HepG2 (cell line): Measurements from ENCODE around the gene RIMBP2. TPM values are rescaled to one million over a fixed set of nuclear protein-coding genes. Genes with fewer than 3 reads are reported as not detected.

Source experiments
- ATAC-seq: fragments of 200-7000 bp; cut with Tn5 transposase; 3 replicates; pipeline ENCODE4 v1.9.1; 2020; ENCODE audit warnings: mild to moderate bottlenecking, moderate library complexity
- BruUV-seq: library from RNA; stranded (reverse); fragments of 400-500 nt; replicated peaks from 2 replicates; lab custom pipeline; 2021; lab: Mats Ljungman, UMichigan
- CTCF ChIA-PET: fragments of 300-600 bp; formaldehyde crosslinking; extraction: SDS; loops from one replicate; lab custom pipeline; 2021; ENCODE audit warnings: low total read pairs, inconsistent platforms, low intra/inter-chr PET ratio; lab: Yijun Ruan, JAX
- POLR2A ChIA-PET: fragments of 350-600 bp; sonication (Branson Sonifier 250); formaldehyde crosslinking; loops from one replicate; lab custom pipeline; 2020; ENCODE audit warnings: antibody characterized with exemption, inconsistent platforms; lab: Yijun Ruan, JAX
- DNase-seq: peaks from one replicate; pipeline ENCODE4 v3.0.0-alpha.2; 2015; ENCODE audit warnings: low spot score
- FAIRE-seq: peaks from 3 replicates; lab custom pipeline; 2011; peaks lifted over from hg19 to GRCh38; lab: Jason Lieb, UNC
- H2AFZ ChIP-seq: one replicate; pipeline ENCODE4 v1.6.1; 2011; ENCODE audit warnings: low read length, inconsistent platforms
- H3K27ac ChIP-seq: fragments of 300-600 bp; 3 replicates; pipeline ENCODE4 v1.8.0; 2011; ENCODE audit warnings: mixed run types, mild to moderate bottlenecking, mixed read lengths, low read length, inconsistent platforms; ENCODE audit not compliant: insufficient read depth; ENCODE audit errors: extremely low read length
- H3K27me3 ChIP-seq, 2 experiments: fragments of 200-600 bp in 1 of 2; 2 replicates in 1 of 2; 3 replicates in 1 of 2; pipeline versions ENCODE4 v1.6.0 to v1.8.0; 2011; ENCODE audit warnings: low read length in 2 of 2, mild to moderate bottlenecking in 2 of 2, moderate library complexity in 2 of 2, inconsistent platforms in 1 of 2; ENCODE audit not compliant: insufficient read depth in 2 of 2, control insufficient read depth in 1 of 2
- H3K36me3 ChIP-seq, 2 experiments: fragments of 200-600 bp in 1 of 2; replicated peaks in 1 of 2; 2 replicates in 1 of 2; 3 replicates in 1 of 2; pipeline versions ENCODE4 v1.5.1 to v1.8.0; 2011; ENCODE audit warnings: low read length in 2 of 2, inconsistent platforms in 1 of 2; ENCODE audit not compliant: insufficient read depth in 2 of 2, control insufficient read depth in 1 of 2
- H3K4me1 ChIP-seq: 2 replicates; pipeline ENCODE4 v1.5.1; 2012; ENCODE audit warnings: low read length, inconsistent platforms; ENCODE audit not compliant: insufficient read depth
- H3K4me2 ChIP-seq: 2 replicates; pipeline ENCODE4 v1.6.0; 2011; ENCODE audit warnings: low read depth, low read length, inconsistent platforms
- H3K4me3 ChIP-seq, 3 experiments: fragments of 200-600 bp in 1 of 3; sonication (generic), shearing (Covaris generic) in 1 of 3; replicated peaks in 1 of 3; 2 replicates each; pipeline ENCODE4 v1.5.1; 2011 to 2016; ENCODE audit warnings: low read length in 3 of 3, inconsistent platforms in 2 of 3, low read depth in 2 of 3, mild to moderate bottlenecking in 2 of 3, control low read depth in 1 of 3, mixed read lengths in 1 of 3; ENCODE audit not compliant: insufficient read depth in 1 of 3
- H3K79me2 ChIP-seq: one replicate; pipeline ENCODE4 v1.6.1; 2011; ENCODE audit warnings: low read length, inconsistent platforms; ENCODE audit not compliant: insufficient read depth
- H3K9ac ChIP-seq: 2 replicates; pipeline ENCODE4 v1.6.0; 2011; ENCODE audit warnings: mild to moderate bottlenecking, low read depth, low read length, inconsistent platforms; ENCODE audit not compliant: insufficient read depth
- H3K9me3 ChIP-seq: 2 replicates; pipeline ENCODE4 v1.5.1; 2012; ENCODE audit warnings: mild to moderate bottlenecking, low read length
- H4K20me1 ChIP-seq: 2 replicates; pipeline ENCODE4 v1.6.0; 2011; ENCODE audit warnings: inconsistent platforms, mild to moderate bottlenecking, low read length, moderate library complexity; ENCODE audit not compliant: insufficient read depth
- CBFB ChIP-seq: sonication (generic); formaldehyde crosslinking; IDR thresholded peaks from 2 replicates; pipeline ENCODE4 v1.4.0; 2020; ENCODE audit warnings: missing genetic modification reagents
- FOXA3 ChIP-seq: IDR thresholded peaks from 2 replicates; pipeline ENCODE4 v1.6.1; 2016; ENCODE audit warnings: missing genetic modification reagents, missing compliant biosample characterization
- GPN1 ChIP-seq: sonication (generic); formaldehyde crosslinking; IDR thresholded peaks from 2 replicates; pipeline ENCODE4 v1.5.1; 2020; ENCODE audit warnings: missing genetic modification reagents, borderline replicate concordance
- IRF2 ChIP-seq: IDR thresholded peaks from 2 replicates; pipeline ENCODE4 v1.6.1; 2018; ENCODE audit warnings: missing genetic modification reagents, missing compliant biosample characterization
- IRX3 ChIP-seq: sonication (generic); formaldehyde crosslinking; IDR thresholded peaks from 2 replicates; pipeline ENCODE4 v1.8.1; 2023; ENCODE audit warnings: mild to moderate bottlenecking, low read depth, missing genetic modification reagents, borderline replicate concordance
- KDM3A ChIP-seq: IDR thresholded peaks from 2 replicates; pipeline ENCODE4 v1.6.1; 2018; ENCODE audit warnings: low read depth, missing compliant biosample characterization
- NCOA5 ChIP-seq: sonication (generic); formaldehyde crosslinking; IDR thresholded peaks from 2 replicates; pipeline ENCODE4 v1.4.0; 2020; ENCODE audit warnings: missing genetic modification reagents
- NFIB ChIP-seq: sonication (generic); formaldehyde crosslinking; IDR thresholded peaks from 2 replicates; pipeline ENCODE4 v1.9.0; 2021; ENCODE audit warnings: missing genetic modification reagents, mild to moderate bottlenecking, borderline replicate concordance
- ZNF263 ChIP-seq: sonication (generic); formaldehyde crosslinking; IDR thresholded peaks from 2 replicates; pipeline ENCODE4 v1.4.0; 2020; ENCODE audit warnings: missing genetic modification reagents
- WGBS: methylation state at CpG from one replicate; pipeline ENCODE4 v1.1.6; 2017; ENCODE audit warnings: low lambda C conversion rate; 5-methylcytosine and 5-hydroxymethylcytosine counted together
- in situ Hi-C: cut with HindIII; loops from 2 replicates; pipeline ENCODE4 v1.10.0; 2017; ENCODE audit warnings: low pct_unique_long_range_greater_than_20kb; ENCODE audit not compliant: extremely low pct_ligation_motif_present
- intact Hi-C: fragments of 100-400 bp; cut with micrococcal nuclease; formaldehyde crosslinking; loops from one replicate; pipeline ENCODE4 v1.10.0; 2022; ENCODE audit not compliant: unreplicated experiment
- polyA plus RNA-seq, 8 experiments: library from polyadenylated mRNA; depleted of rRNA in 3 of 8; stranded (reverse) in 7 of 8; unstranded in 1 of 8; fragments of >200 nt; fragmentation: Illumina TruSeq in 4 of 8; extraction: Trizol in 4 of 8; gene quantifications; 2 replicates each; pipeline versions ENCODE4 v1.2.1 to v1.2.3, GENCODE V29; 2011 to 2016; ENCODE audit warnings: low read depth in 4 of 8, missing spikeins in 1 of 8, mixed read lengths in 1 of 8; ENCODE audit not compliant: insufficient read depth in 1 of 8
- total RNA-seq, 5 experiments: library from RNA; depleted of rRNA; stranded (reverse); fragments of >200 nt; fragmentation: Illumina TruSeq; extraction: Trizol; gene quantifications; 2 replicates each; pipeline ENCODE4 v1.2.3, GENCODE V29; 2016; ENCODE audit warnings: low read depth in 1 of 5
- TF ChIP-seq, protein P1 (sequence below): sonication (generic); formaldehyde crosslinking; IDR thresholded peaks from 2 replicates; pipeline ENCODE4 v1.4.0; 2020; ENCODE audit warnings: missing genetic modification reagents
- TF ChIP-seq, protein P2 (sequence below): sonication (generic); formaldehyde crosslinking; IDR thresholded peaks from 2 replicates; pipeline ENCODE4 v1.8.0; 2022; ENCODE audit warnings: low read depth, missing genetic modification reagents
- TF ChIP-seq, protein P3 (sequence below): sonication (generic); formaldehyde crosslinking; IDR thresholded peaks from 2 replicates; pipeline ENCODE4 v1.4.0; 2020; ENCODE audit warnings: mild to moderate bottlenecking, low read depth, missing genetic modification reagents
- TF ChIP-seq, protein P4 (sequence below): sonication (generic); formaldehyde crosslinking; IDR thresholded peaks from 2 replicates; pipeline ENCODE4 v1.4.0; 2020; ENCODE audit warnings: missing genetic modification reagents, borderline replicate concordance

RIMBP2 gene
- total and polyA plus RNA-seq, 2 of the 13 experiments (the other 11 are each of a cell fraction or from before 2014, with no cell fraction given): 0.03 TPM; not detected in 1

DNA sequence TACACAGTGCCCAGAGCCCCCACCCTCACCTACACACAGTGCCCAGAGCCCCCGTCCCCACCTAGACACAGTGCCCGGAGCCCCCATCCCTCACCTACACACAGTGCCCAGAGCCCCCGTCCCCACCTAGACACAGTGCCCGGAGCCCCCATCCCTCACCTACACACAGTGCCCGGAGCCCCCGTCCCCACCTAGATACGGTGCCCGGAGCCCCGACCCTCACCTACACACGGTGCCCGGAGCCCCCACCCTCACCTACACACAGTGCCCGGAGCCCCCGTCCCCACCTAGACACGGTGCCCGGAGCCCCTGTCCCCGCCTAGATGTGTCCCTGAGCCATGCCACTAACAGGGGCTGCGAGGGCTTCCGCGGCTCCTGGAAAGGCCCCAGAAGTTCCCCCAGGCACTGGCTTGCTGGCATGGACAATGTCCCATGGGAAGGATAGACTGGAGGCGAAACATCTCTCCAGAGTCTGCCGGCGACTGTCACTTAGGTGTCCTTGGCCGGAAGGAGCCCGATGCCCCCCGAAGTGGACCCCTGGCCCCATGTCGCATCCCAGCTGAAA is 232.4 kb downstream of the RIMBP2 start:
- H2AFZ ChIP-seq: no peak overlapping the region
- CTCF ChIA-PET: no interaction called here
- no peaks in the 10 kb centered on the region for H4K20me1 ChIP-seq
- no peak overlapping the region for H3K9ac ChIP-seq
- H3K79me2 ChIP-seq: no peaks in the 10 kb centered on the region
- H3K4me2 ChIP-seq: no peak overlapping the region
- intact Hi-C loops: no loop called here
- no peaks in the 10 kb centered on the region for H3K36me3 ChIP-seq
- FAIRE-seq (no peak), ATAC-seq (no peak), DNase-seq (no peak)
- H3K27me3 ChIP-seq: peaks cover 2 to 34% of the 10 kb centered on the region in 2 experiments; a peak in 4 of 5 replicates
- H3K9me3 ChIP-seq: no peaks in the 10 kb centered on the region
- no peak overlapping the region for H3K27ac ChIP-seq
- POLR2A ChIA-PET: no interaction called here
- H3K4me1 ChIP-seq: no peaks in the 10 kb centered on the region
- BruUV-seq: no TSS peak
- TF ChIP-seq NCOA5 (CRISPR knock-in tag) (no peak), IRF2 (no peak), KDM3A (no peak), NFIB (CRISPR knock-in tag) (no peak), FOXA3 (no peak), CBFB (CRISPR knock-in tag) (no peak), IRX3 (CRISPR knock-in tag) (no peak), GPN1 (CRISPR knock-in tag) (no peak), ZNF263 (CRISPR knock-in tag) (no peak)
- TF ChIP-seq, protein P1, sequence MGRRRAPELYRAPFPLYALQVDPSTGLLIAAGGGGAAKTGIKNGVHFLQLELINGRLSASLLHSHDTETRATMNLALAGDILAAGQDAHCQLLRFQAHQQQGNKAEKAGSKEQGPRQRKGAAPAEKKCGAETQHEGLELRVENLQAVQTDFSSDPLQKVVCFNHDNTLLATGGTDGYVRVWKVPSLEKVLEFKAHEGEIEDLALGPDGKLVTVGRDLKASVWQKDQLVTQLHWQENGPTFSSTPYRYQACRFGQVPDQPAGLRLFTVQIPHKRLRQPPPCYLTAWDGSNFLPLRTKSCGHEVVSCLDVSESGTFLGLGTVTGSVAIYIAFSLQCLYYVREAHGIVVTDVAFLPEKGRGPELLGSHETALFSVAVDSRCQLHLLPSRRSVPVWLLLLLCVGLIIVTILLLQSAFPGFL (CRISPR knock-in tag): no peak
- TF ChIP-seq, protein P2, sequence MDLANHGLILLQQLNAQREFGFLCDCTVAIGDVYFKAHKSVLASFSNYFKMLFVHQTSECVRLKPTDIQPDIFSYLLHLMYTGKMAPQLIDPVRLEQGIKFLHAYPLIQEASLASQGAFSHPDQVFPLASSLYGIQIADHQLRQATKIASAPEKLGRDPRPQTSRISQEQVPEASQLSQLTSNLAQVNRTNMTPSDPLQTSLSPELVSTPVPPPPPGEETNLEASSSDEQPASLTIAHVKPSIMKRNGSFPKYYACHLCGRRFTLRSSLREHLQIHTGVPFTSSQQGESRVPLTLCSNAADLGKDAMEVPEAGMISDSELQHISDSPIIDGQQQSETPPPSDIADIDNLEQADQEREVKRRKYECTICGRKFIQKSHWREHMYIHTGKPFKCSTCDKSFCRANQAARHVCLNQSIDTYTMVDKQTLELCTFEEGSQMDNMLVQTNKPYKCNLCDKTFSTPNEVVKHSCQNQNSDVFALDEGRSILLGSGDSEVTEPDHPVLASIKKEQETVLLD (CRISPR knock-in tag): no peak
- TF ChIP-seq, protein P3, sequence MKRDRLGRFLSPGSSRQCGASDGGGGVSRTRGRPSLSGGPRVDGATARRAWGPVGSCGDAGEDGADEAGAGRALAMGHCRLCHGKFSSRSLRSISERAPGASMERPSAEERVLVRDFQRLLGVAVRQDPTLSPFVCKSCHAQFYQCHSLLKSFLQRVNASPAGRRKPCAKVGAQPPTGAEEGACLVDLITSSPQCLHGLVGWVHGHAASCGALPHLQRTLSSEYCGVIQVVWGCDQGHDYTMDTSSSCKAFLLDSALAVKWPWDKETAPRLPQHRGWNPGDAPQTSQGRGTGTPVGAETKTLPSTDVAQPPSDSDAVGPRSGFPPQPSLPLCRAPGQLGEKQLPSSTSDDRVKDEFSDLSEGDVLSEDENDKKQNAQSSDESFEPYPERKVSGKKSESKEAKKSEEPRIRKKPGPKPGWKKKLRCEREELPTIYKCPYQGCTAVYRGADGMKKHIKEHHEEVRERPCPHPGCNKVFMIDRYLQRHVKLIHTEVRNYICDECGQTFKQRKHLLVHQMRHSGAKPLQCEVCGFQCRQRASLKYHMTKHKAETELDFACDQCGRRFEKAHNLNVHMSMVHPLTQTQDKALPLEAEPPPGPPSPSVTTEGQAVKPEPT: no peak
- TF ChIP-seq, protein P4, sequence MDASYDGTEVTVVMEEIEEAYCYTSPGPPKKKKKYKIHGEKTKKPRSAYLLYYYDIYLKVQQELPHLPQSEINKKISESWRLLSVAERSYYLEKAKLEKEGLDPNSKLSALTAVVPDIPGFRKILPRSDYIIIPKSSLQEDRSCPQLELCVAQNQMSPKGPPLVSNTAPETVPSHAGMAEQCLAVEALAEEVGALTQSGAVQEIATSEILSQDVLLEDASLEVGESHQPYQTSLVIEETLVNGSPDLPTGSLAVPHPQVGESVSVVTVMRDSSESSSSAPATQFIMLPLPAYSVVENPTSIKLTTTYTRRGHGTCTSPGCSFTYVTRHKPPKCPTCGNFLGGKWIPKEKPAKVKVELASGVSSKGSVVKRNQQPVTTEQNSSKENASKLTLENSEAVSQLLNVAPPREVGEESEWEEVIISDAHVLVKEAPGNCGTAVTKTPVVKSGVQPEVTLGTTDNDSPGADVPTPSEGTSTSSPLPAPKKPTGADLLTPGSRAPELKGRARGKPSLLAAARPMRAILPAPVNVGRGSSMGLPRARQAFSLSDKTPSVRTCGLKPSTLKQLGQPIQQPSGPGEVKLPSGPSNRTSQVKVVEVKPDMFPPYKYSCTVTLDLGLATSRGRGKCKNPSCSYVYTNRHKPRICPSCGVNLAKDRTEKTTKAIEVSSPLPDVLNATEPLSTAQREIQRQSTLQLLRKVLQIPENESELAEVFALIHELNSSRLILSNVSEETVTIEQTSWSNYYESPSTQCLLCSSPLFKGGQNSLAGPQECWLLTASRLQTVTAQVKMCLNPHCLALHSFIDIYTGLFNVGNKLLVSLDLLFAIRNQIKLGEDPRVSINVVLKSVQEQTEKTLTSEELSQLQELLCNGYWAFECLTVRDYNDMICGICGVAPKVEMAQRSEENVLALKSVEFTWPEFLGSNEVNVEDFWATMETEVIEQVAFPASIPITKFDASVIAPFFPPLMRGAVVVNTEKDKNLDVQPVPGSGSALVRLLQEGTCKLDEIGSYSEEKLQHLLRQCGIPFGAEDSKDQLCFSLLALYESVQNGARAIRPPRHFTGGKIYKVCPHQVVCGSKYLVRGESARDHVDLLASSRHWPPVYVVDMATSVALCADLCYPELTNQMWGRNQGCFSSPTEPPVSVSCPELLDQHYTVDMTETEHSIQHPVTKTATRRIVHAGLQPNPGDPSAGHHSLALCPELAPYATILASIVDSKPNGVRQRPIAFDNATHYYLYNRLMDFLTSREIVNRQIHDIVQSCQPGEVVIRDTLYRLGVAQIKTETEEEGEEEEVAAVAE (CRISPR knock-in tag): no peak
- WGBS: 53% methylated on average over 16 of the region's 26 CpGs
- no peak overlapping the region for H3K4me3 ChIP-seq
- in situ Hi-C loops: no loop called here
